ENCODE data around the gene ATXN1.
"Not testable (repeated sequence)": the region's sequence is repeated elsewhere in the genome, so short reads cannot be mapped to it uniquely, and the experiment has no call there.

The ATXN1 gene

DNA sequence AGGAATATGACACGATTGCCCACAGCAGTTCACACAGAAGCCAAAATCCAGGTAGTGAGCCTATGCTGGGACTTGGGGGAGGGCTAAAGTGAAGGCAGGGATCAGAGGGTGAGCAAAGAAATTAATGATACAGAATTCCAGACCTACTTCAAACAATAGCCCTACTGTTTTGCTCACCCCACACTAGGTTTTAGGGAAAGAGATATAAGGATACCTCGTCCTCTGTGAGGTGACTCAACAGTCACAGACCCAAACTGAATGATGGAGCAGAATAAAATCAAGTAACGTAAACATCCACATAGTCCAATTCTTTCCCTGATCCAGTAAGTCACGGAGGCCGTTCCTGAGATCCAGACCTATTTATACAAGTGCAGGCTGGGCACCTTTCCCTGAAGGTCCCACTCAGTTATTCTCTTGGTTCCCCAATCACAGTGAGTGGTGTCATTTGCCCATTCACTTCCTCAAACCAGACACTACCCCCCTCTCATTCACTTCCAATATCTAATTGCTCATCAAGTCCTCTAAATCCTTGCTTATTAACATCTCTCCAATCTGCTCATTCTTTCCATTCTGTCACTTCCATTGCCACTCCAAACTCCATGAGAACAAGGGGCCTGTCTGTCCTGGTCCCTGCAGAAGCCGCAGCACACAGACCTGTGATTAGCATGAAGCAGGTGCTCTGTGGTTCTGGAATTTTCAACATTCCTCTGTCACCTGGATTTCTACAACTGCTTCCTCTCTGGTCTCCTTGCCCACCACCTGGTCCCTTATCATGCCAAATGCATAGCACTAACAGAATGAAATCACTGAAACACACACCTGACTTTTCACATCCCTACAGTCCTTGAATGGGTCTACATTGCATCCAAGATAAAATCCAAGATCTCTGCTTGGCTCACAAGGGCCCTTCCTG, 55.9 kb downstream of the ATXN1 start:
- Histone ChIP-seq H3K79me2 (ENCODE audit: control insufficient read depth, low read length) (no peaks in the 10 kb centered on the region), H3K36me3 (ENCODE audit: control insufficient read depth, low read length) (no peaks in the 10 kb centered on the region), H3K4me3 (ENCODE audit: low read length) (no peak overlapping the region), H4K20me1 (ENCODE audit: control insufficient read depth, insufficient read depth, low read depth, low read length) (no peaks in the 10 kb centered on the region), H3F3A (ENCODE audit: control insufficient read depth, insufficient read depth) (no peaks in the 10 kb centered on the region), H3K4me2 (ENCODE audit: low read length) (no peak overlapping the region), H3K27ac (ENCODE audit: low read depth, low read length) (no peak overlapping the region), H3K9me2 (replicated peaks; ENCODE audit: control insufficient read depth, low read length) (no peaks in the 10 kb centered on the region), H3K9me3 (ENCODE audit: control insufficient read depth, insufficient read depth, low read length) (no peaks in the 10 kb centered on the region), H3K27me3 (ENCODE audit: control insufficient read depth, low read length) (no peaks in the 10 kb centered on the region; the same call in 1 of the 2 replicates), H3K4me1 (ENCODE audit: control insufficient read depth, low read length) (peaks cover 25% of the 10 kb centered on the region)
- no peak for TF ChIP-seq EZH2phosphoT487 (IDR thresholded peaks at IDR 0.05; ENCODE audit: borderline replicate concordance, low read length)
- TF ChIP-seq, protein P1, sequence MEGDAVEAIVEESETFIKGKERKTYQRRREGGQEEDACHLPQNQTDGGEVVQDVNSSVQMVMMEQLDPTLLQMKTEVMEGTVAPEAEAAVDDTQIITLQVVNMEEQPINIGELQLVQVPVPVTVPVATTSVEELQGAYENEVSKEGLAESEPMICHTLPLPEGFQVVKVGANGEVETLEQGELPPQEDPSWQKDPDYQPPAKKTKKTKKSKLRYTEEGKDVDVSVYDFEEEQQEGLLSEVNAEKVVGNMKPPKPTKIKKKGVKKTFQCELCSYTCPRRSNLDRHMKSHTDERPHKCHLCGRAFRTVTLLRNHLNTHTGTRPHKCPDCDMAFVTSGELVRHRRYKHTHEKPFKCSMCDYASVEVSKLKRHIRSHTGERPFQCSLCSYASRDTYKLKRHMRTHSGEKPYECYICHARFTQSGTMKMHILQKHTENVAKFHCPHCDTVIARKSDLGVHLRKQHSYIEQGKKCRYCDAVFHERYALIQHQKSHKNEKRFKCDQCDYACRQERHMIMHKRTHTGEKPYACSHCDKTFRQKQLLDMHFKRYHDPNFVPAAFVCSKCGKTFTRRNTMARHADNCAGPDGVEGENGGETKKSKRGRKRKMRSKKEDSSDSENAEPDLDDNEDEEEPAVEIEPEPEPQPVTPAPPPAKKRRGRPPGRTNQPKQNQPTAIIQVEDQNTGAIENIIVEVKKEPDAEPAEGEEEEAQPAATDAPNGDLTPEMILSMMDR (IDR thresholded peaks at IDR 0.05; ENCODE audit: low read depth, low read length, poor library complexity, severe bottlenecking), result no peak

DNA sequence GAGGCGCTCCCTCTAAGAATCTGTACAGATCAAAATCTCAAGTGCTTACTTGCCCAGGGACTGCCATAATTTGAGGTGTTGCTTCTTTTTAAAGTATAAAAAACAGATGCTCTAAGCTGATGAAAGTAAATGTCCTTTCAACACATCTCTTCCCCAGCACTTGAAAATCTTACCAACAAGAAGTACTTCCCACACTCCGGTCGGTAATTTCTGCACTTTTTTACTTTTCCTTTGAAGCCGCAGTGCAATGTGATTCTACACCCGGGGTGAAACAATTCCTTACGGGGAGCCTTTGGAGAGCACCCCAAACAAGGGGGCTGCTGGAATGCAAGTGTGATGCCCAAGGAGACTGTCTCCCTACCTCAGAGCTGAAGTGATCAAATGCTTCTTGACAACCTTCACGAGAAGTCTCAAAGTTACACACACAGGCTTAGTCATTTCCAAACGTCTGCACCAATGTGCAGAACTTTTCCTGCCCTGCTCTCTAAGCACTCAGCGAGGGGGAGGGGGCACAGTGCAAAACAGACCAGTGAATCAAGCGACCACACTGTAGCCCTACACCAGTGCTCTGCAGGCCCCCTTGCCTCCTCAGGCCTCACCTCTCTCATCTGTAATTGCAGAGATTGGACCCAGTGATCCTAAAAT, 56.7 kb downstream of the ATXN1 start:
- H3K79me2 ChIP-seq (ENCODE audit: control insufficient read depth, low read length), result no peaks in the 10 kb centered on the region
- no peak overlapping the region for H3K4me2 ChIP-seq (ENCODE audit: low read length)
- no peaks in the 10 kb centered on the region for H3K9me2 ChIP-seq (replicated peaks; ENCODE audit: control insufficient read depth, low read length)
- H4K20me1 ChIP-seq (ENCODE audit: control insufficient read depth, insufficient read depth, low read depth, low read length), result no peaks in the 10 kb centered on the region
- H3K4me1 ChIP-seq (ENCODE audit: control insufficient read depth, low read length), result peaks cover 33% of the 10 kb centered on the region
- no peak for TF ChIP-seq EZH2phosphoT487 (IDR thresholded peaks at IDR 0.05; ENCODE audit: borderline replicate concordance, low read length)
- TF ChIP-seq, protein P1 (IDR thresholded peaks at IDR 0.05; ENCODE audit: low read depth, low read length, poor library complexity, severe bottlenecking), result no peak
- H3K4me3 ChIP-seq (ENCODE audit: low read length), result no peak overlapping the region
- no peaks in the 10 kb centered on the region; the same call in 1 of the 2 replicates for H3K27me3 ChIP-seq (ENCODE audit: control insufficient read depth, low read length)
- H3K9me3 ChIP-seq (ENCODE audit: control insufficient read depth, insufficient read depth, low read length), result no peaks in the 10 kb centered on the region
- H3F3A ChIP-seq (ENCODE audit: control insufficient read depth, insufficient read depth), result no peaks in the 10 kb centered on the region
- no peak overlapping the region for H3K27ac ChIP-seq (ENCODE audit: low read depth, low read length)
- H3K36me3 ChIP-seq (ENCODE audit: control insufficient read depth, low read length), result no peaks in the 10 kb centered on the region

DNA sequence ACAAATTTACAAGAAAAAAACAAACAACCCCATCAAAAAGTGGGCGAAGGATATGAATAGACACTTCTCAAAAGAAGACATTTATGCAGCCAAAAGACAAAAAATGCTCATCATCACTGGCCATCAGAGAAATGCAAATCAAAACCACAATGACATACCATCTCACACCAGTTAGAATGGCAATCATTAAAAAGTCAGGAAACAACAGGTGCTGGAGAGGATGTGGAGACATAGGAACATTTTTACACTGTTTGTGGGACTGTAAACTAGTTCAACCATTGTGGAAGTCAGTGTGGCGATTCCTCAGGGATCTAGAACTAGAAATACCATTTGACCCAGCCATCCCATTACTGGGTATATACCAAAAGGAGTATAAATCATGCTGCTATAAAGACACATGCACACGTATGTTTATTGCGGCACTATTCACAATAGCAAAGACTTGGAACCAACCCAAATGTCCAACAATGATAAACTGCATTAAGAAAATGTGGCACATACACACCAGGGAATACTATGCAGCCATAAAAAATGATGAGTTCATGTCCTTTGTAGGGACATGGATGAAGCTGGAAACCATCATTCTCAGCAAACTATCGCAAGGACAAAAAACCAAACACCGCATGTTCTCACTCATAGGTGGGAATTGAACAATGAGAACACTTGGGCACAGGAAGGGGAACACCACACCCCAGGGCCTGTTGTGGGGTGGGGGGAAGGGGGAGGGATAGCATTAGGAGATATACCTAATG, 58.5 kb downstream of the ATXN1 start:
- not testable (repeated sequence) for H3K36me3 ChIP-seq (ENCODE audit: control insufficient read depth, low read length); H3K9me2 ChIP-seq (replicated peaks; ENCODE audit: control insufficient read depth, low read length); H4K20me1 ChIP-seq (ENCODE audit: control insufficient read depth, insufficient read depth, low read depth, low read length); H3K79me2 ChIP-seq (ENCODE audit: control insufficient read depth, low read length); H3K27me3 ChIP-seq (ENCODE audit: control insufficient read depth, low read length); H3K9me3 ChIP-seq (ENCODE audit: control insufficient read depth, insufficient read depth, low read length); H3K4me2 ChIP-seq (ENCODE audit: low read length); H3F3A ChIP-seq (ENCODE audit: control insufficient read depth, insufficient read depth); H3K4me3 ChIP-seq (ENCODE audit: low read length); H3K27ac ChIP-seq (ENCODE audit: low read depth, low read length)
- H3K4me1 ChIP-seq (ENCODE audit: control insufficient read depth, low read length), result peaks cover 45% of the 10 kb centered on the region
